IMR-90 (cell line): ENCODE data around the gene NOX3. TPM values are rescaled to one million over a fixed set of nuclear protein-coding genes. Genes with fewer than 3 reads are reported as not detected.

Source experiments
- ATAC-seq: fragments of 200-7000 bp; cut with Tn5 transposase; 2 replicates; pipeline ENCODE4 v1.9.1; 2020; ENCODE audit warnings: low read depth, mild to moderate bottlenecking, moderate library complexity
- BruUV-seq: library from RNA; stranded (reverse); fragments of 400-500 nt; replicated peaks from 2 replicates; lab custom pipeline; 2021; lab: Mats Ljungman, UMichigan
- CTCF ChIA-PET: fragments of 300-600 bp; formaldehyde crosslinking; extraction: SDS; loops from one replicate; lab custom pipeline; 2021; ENCODE audit warnings: antibody characterized with exemption; lab: Yijun Ruan, JAX
- POLR2A ChIA-PET: fragments of 300-600 bp; sonication (Branson Sonifier 250); formaldehyde crosslinking; loops from one replicate; lab custom pipeline; 2022; ENCODE audit warnings: antibody characterized with exemption; ENCODE audit not compliant: unreplicated experiment; lab: Charles Lee
- DNase-seq: peaks from one replicate; pipeline ENCODE4 v3.0.0; 2013
- H2AFZ ChIP-seq: replicated peaks from 2 replicates; pipeline ENCODE3; 2013; ENCODE audit warnings: low read length, mild to moderate bottlenecking; ENCODE audit not compliant: poor library complexity
- H2AK5ac ChIP-seq: 2 replicates; pipeline ENCODE4 v1.6.1; 2013; ENCODE audit warnings: low read depth, low read length, inconsistent platforms
- H2AK9ac ChIP-seq: replicated peaks from 2 replicates; pipeline ENCODE3; 2013; ENCODE audit warnings: mild to moderate bottlenecking, low read depth, low read length, moderate library complexity; ENCODE audit not compliant: poor library complexity
- H2BK120ac ChIP-seq: 2 replicates; pipeline ENCODE4 v1.6.1; 2013; ENCODE audit warnings: low read depth, low read length, inconsistent platforms
- H2BK15ac ChIP-seq: 3 replicates; pipeline ENCODE4 v1.6.1; 2013; ENCODE audit warnings: low read depth, low read length, inconsistent platforms
- H2BK20ac ChIP-seq: 2 replicates; pipeline ENCODE4 v1.6.1; 2013; ENCODE audit warnings: low read depth, mild to moderate bottlenecking, inconsistent platforms, low read length, moderate library complexity
- H2BK5ac ChIP-seq: 2 replicates; pipeline ENCODE4 v1.6.1; 2013; ENCODE audit warnings: mild to moderate bottlenecking, low read depth, low read length, inconsistent platforms; ENCODE audit not compliant: poor library complexity, severe bottlenecking
- H3K14ac ChIP-seq: replicated peaks from 2 replicates; pipeline ENCODE4 v1.6.1; 2013; ENCODE audit warnings: low read depth, low read length, inconsistent platforms
- H3K18ac ChIP-seq: 2 replicates; pipeline ENCODE4 v1.6.1; 2013; ENCODE audit warnings: low read depth, low read length, control low read depth
- H3K23ac ChIP-seq: 2 replicates; pipeline ENCODE4 v1.6.1; 2013; ENCODE audit warnings: low read depth, low read length, inconsistent platforms
- H3K27ac ChIP-seq: 2 replicates; pipeline ENCODE4 v1.5.1; 2013; ENCODE audit warnings: mild to moderate bottlenecking, control low read depth, low read length; ENCODE audit not compliant: insufficient read depth
- H3K27me3 ChIP-seq: 2 replicates; pipeline ENCODE4 v1.6.1; 2013; ENCODE audit warnings: low read length; ENCODE audit not compliant: control insufficient read depth, insufficient read depth
- H3K36me3 ChIP-seq: 2 replicates; pipeline ENCODE4 v1.6.1; 2013; ENCODE audit warnings: low read length, mixed read lengths; ENCODE audit not compliant: control insufficient read depth, insufficient read depth
- H3K4ac ChIP-seq: 2 replicates; pipeline ENCODE4 v1.6.1; 2013; ENCODE audit warnings: low read depth, low read length, inconsistent platforms
- H3K4me1 ChIP-seq: 2 replicates; pipeline ENCODE4 v1.6.1; 2013; ENCODE audit warnings: low read length, mixed read lengths; ENCODE audit not compliant: control insufficient read depth, insufficient read depth
- H3K4me2 ChIP-seq: 2 replicates; pipeline ENCODE4 v1.6.1; 2013; ENCODE audit warnings: low read depth, mild to moderate bottlenecking, control low read depth, low read length, moderate library complexity
- H3K4me3 ChIP-seq: 2 replicates; pipeline ENCODE4 v1.5.1; 2013; ENCODE audit warnings: low read depth, mild to moderate bottlenecking, control low read depth, low read length, moderate library complexity; ENCODE audit not compliant: insufficient read depth
- H3K56ac ChIP-seq: 2 replicates; pipeline ENCODE4 v1.6.1; 2013; ENCODE audit warnings: low read length, inconsistent platforms; ENCODE audit not compliant: insufficient read depth; ENCODE audit errors: extremely low read depth
- H3K79me1 ChIP-seq, 2 experiments: 2 replicates each; pipeline ENCODE4 v1.6.1; 2013; ENCODE audit warnings: low read length in 2 of 2, inconsistent platforms in 1 of 2, low read depth in 1 of 2
- H3K9ac ChIP-seq: 2 replicates; pipeline ENCODE4 v1.6.1; 2013; ENCODE audit warnings: low read depth, low read length, control low read depth
- H3K9me1 ChIP-seq: 2 replicates; pipeline ENCODE4 v1.6.1; 2013; ENCODE audit warnings: low read length, inconsistent platforms; ENCODE audit not compliant: insufficient read depth
- H3K9me3 ChIP-seq: 2 replicates; pipeline ENCODE4 v1.6.1; 2013; ENCODE audit warnings: low read length; ENCODE audit not compliant: control insufficient read depth, insufficient read depth
- H4K20me1 ChIP-seq: 2 replicates; pipeline ENCODE4 v1.6.1; 2013; ENCODE audit warnings: low read length, inconsistent platforms; ENCODE audit not compliant: insufficient read depth
- H4K5ac ChIP-seq: 2 replicates; pipeline ENCODE4 v1.6.1; 2013; ENCODE audit warnings: mild to moderate bottlenecking, low read depth, low read length, control low read depth
- H4K8ac ChIP-seq, 2 experiments: 2 replicates each; pipeline ENCODE4 v1.6.1; 2013; ENCODE audit warnings: low read depth in 2 of 2, low read length in 2 of 2, control low read depth in 1 of 2, inconsistent platforms in 1 of 2
- H4K91ac ChIP-seq: 2 replicates; pipeline ENCODE4 v1.6.1; 2013; ENCODE audit warnings: low read depth, low read length, inconsistent platforms; ENCODE audit not compliant: insufficient read depth
- BHLHE40 ChIP-seq: fragments of 150-350 bp; IDR thresholded peaks from 2 replicates; pipeline ENCODE4 v1.6.1; 2016; ENCODE audit warnings: mild to moderate bottlenecking, low read depth, low read length
- CEBPB ChIP-seq: IDR thresholded peaks from 2 replicates; pipeline ENCODE4 v1.6.1; 2012; ENCODE audit warnings: low read depth, low read length, improper control_type of control experiment
- FOS ChIP-seq: fragments of 150-350 bp; IDR thresholded peaks from 2 replicates; pipeline ENCODE4 v1.6.1; 2016; ENCODE audit warnings: low read depth, low read length
- MAFK ChIP-seq: IDR thresholded peaks from 2 replicates; pipeline ENCODE4 v1.6.1; 2012; ENCODE audit warnings: low read depth, low read length, improper control_type of control experiment
- MAZ ChIP-seq: IDR thresholded peaks from 2 replicates; pipeline ENCODE4 v1.6.1; 2012; ENCODE audit warnings: low read depth, mild to moderate bottlenecking, low read length, improper control_type of control experiment, moderate library complexity, borderline replicate concordance
- MXI1 ChIP-seq: IDR thresholded peaks from 2 replicates; pipeline ENCODE4 v1.6.1; 2012; ENCODE audit warnings: low read depth, mild to moderate bottlenecking, low read length, moderate library complexity, borderline replicate concordance
- NFE2L2 ChIP-seq: fragments of 150-350 bp; IDR thresholded peaks from 2 replicates; pipeline ENCODE4 v1.6.1; 2016; ENCODE audit warnings: low read depth, mild to moderate bottlenecking, low read length
- RAD21 ChIP-seq: IDR thresholded peaks from 2 replicates; pipeline ENCODE4 v1.6.1; 2012; ENCODE audit warnings: low read length, improper control_type of control experiment
- RCOR1 ChIP-seq: IDR thresholded peaks from 2 replicates; pipeline ENCODE4 v1.6.1; 2012; ENCODE audit warnings: mild to moderate bottlenecking, low read length, improper control_type of control experiment; ENCODE audit not compliant: insufficient replicate concordance
- RFX5 ChIP-seq: IDR thresholded peaks from 2 replicates; pipeline ENCODE4 v1.8.0; 2012; ENCODE audit warnings: low read depth, mild to moderate bottlenecking, low read length, moderate library complexity
- SMC3 ChIP-seq: fragments of 150-350 bp; IDR thresholded peaks from 2 replicates; pipeline ENCODE4 v1.6.1; 2016; ENCODE audit warnings: low read depth, mild to moderate bottlenecking, antibody characterized with exemption, low read length, moderate library complexity
- USF2 ChIP-seq: fragments of 150-350 bp; IDR thresholded peaks from 2 replicates; pipeline ENCODE4 v1.6.1; 2017; ENCODE audit warnings: mild to moderate bottlenecking, antibody characterized with exemption, low read length, low read depth
- WGBS, 2 experiments: methylation state at CpG; one replicate each; pipeline versions ENCODE4 v1.1.5 to v1.1.7; 2013; ENCODE audit warnings: missing lambda C conversion rate in 2 of 2; ENCODE audit not compliant: insufficient read length in 1 of 2; ENCODE audit errors: extremely low coverage in 2 of 2; 5-methylcytosine and 5-hydroxymethylcytosine counted together
- dilution Hi-C: fragments of 300-500 bp; cut with HindIII; formaldehyde crosslinking; loops from one replicate; pipeline ENCODE4 v1.14.3; 2018; ENCODE audit warnings: low sequenced_read_pairs; ENCODE audit not compliant: unreplicated experiment
- in situ Hi-C: fragments of 300-500 bp; cut with MboI; formaldehyde crosslinking; loops from 3 replicates; pipeline ENCODE4 v1.14.3; 2019; ENCODE audit warnings: low sequenced_read_pairs, inconsistent platforms, mixed read lengths
- intact Hi-C: fragments of 100-400 bp; cut with micrococcal nuclease; formaldehyde crosslinking; loops from 2 replicates; pipeline ENCODE4 v1.10.0; 2022
- polyA plus RNA-seq, 3 experiments: library from polyadenylated mRNA; depleted of rRNA; stranded (reverse); fragments of >200 nt; gene quantifications; 2 replicates each; pipeline ENCODE4 v1.2.3, GENCODE V29; 2012; ENCODE audit warnings: low replicate concordance in 1 of 3
- total RNA-seq: library from RNA; depleted of rRNA; stranded (reverse); fragments of >200 nt; gene quantifications from 2 replicates; pipeline ENCODE4 v1.2.3, GENCODE V29; 2012
- TF ChIP-seq, protein P1 (sequence below): fragments of 150-350 bp; IDR thresholded peaks from 2 replicates; pipeline ENCODE4 v1.6.1; 2016; ENCODE audit warnings: low read depth, mild to moderate bottlenecking, low read length, moderate library complexity, borderline replicate concordance
- TF ChIP-seq, protein P2 (sequence below): conservative IDR thresholded peaks from 2 replicates; pipeline ENCODE4 v1.5.1; 2012; ENCODE audit warnings: mild to moderate bottlenecking, low read depth, low read length, improper control_type of control experiment

The NOX3 gene
- total and polyA plus RNA-seq, 2 of the 4 experiments (the other 2 are of a cell fraction) = not detected

DNA sequence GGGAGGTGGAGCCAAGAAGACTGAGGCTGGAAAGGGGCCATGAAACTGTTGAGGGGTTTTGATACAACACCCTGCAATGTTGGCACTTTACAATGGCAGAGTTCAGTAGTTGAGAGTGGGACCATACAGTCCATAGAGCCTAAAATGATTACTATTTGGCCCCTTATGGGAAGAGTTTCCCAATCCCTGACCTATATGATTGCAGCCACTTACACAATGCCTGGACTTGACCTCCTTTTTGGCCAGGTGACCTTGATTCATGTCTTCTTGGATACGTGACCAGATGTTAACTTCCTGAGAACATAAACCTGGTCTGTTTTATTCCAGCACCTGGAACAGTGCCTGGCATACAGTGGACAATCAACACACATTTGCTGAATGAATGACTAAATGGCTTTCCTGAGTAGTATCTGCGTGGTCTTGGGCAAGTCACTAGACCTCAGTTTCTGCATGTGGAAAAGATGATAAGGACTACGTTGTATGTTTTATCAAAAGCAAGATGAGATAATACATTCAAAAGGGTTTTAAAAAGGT lies 58.4 kb downstream of the NOX3 start:
- Histone ChIP-seq H3K4ac (no peak overlapping the region), H3K79me1 (no peaks in the 10 kb centered on the region), H3K9me3 (no peaks in the 10 kb centered on the region), H4K20me1 (no peaks in the 10 kb centered on the region), H4K91ac (no peak overlapping the region), H3K56ac (no peak overlapping the region), H3K4me1 (peaks cover 2% of the 10 kb centered on the region; the same call in 1 of the 2 replicates), H3K23ac (no peak overlapping the region), H3K27me3 (no peaks in the 10 kb centered on the region), H2BK120ac (no peak overlapping the region), H2BK5ac (no peak overlapping the region), H3K27ac (no peak overlapping the region), H3K18ac (peak overlapping the region; percentile 69; the same call in 1 of the 2 replicates), H3K9ac (no peak overlapping the region), H4K5ac (peak overlapping the region; percentile 66; the same call in 1 of the 2 replicates), H2AK5ac (no peak overlapping the region), H3K4me2 (no peak overlapping the region), H4K8ac (no peak overlapping the region), H3K14ac (no peak overlapping the region), H2AFZ (no peak overlapping the region), H2BK20ac (peak overlapping the region; percentile 49; the same call in 1 of the 2 replicates), H3K4me3 (no peak overlapping the region), H3K36me3 (no peaks in the 10 kb centered on the region), H3K9me1 (0 out of 2 replicates have a peak, but pooled peaks cover 3% of the 10 kb centered on the region), H2AK9ac (no peak overlapping the region), H2BK15ac (no peak overlapping the region)
- no peak for DNase-seq
- BruUV-seq = no TSS peak
- intact Hi-C loops (no loop called here), dilution Hi-C loops (no loop called here), in situ Hi-C loops (no loop called here)
- ChIA-PET CTCF (no interaction called here), POLR2A (no interaction called here)
- TF ChIP-seq MAFK (no peak), RFX5 (no peak), CEBPB (no peak), MXI1 (no peak), MAZ (no peak), NFE2L2 (no peak), RCOR1 (no peak), USF2 (no peak), BHLHE40 (no peak), FOS (no peak), SMC3 (no peak), RAD21 (no peak)
- TF ChIP-seq, protein P1, sequence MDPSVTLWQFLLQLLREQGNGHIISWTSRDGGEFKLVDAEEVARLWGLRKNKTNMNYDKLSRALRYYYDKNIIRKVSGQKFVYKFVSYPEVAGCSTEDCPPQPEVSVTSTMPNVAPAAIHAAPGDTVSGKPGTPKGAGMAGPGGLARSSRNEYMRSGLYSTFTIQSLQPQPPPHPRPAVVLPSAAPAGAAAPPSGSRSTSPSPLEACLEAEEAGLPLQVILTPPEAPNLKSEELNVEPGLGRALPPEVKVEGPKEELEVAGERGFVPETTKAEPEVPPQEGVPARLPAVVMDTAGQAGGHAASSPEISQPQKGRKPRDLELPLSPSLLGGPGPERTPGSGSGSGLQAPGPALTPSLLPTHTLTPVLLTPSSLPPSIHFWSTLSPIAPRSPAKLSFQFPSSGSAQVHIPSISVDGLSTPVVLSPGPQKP = no peak
- TF ChIP-seq, protein P2, sequence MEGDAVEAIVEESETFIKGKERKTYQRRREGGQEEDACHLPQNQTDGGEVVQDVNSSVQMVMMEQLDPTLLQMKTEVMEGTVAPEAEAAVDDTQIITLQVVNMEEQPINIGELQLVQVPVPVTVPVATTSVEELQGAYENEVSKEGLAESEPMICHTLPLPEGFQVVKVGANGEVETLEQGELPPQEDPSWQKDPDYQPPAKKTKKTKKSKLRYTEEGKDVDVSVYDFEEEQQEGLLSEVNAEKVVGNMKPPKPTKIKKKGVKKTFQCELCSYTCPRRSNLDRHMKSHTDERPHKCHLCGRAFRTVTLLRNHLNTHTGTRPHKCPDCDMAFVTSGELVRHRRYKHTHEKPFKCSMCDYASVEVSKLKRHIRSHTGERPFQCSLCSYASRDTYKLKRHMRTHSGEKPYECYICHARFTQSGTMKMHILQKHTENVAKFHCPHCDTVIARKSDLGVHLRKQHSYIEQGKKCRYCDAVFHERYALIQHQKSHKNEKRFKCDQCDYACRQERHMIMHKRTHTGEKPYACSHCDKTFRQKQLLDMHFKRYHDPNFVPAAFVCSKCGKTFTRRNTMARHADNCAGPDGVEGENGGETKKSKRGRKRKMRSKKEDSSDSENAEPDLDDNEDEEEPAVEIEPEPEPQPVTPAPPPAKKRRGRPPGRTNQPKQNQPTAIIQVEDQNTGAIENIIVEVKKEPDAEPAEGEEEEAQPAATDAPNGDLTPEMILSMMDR = no peak
- WGBS, 2 experiments = no CpG with 5 or more reads among the region's 3 CpGs
- ATAC-seq = no peak
